ENCODE data around the gene MMP15.

DNA sequence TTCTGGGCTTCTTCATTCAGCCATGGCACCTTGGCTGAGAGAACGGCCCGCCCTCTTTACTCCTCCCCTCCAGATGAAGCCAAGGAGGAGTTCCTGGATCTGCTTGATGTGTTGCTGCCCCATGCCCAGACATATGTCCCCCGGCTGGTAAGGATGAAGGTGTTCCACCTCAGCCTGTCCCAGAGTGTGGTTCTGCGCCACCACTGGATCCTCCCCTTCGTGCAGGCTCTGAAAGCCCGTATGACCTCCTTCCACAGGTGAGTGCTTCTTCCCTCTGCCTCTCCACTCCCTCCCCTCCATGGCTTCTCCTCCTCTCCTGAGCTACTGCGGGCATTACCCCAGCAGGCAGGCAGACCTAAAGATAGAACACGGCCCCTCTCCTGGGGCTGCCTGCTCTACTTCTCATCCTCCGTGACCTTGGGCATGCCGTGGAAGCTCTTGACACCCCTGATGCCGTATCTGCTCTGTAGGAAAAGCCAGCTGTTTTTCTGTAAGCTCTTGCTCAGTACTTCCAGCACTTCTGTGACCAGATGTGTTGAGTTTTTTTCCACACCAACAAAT is 15.6 kb upstream of the MMP15 start:
- TF ChIP-seq POLR2A (IDR thresholded peaks at IDR 0.05; ENCODE audit: low read depth, low read length), result no peak
- TF ChIP-seq, protein P1, sequence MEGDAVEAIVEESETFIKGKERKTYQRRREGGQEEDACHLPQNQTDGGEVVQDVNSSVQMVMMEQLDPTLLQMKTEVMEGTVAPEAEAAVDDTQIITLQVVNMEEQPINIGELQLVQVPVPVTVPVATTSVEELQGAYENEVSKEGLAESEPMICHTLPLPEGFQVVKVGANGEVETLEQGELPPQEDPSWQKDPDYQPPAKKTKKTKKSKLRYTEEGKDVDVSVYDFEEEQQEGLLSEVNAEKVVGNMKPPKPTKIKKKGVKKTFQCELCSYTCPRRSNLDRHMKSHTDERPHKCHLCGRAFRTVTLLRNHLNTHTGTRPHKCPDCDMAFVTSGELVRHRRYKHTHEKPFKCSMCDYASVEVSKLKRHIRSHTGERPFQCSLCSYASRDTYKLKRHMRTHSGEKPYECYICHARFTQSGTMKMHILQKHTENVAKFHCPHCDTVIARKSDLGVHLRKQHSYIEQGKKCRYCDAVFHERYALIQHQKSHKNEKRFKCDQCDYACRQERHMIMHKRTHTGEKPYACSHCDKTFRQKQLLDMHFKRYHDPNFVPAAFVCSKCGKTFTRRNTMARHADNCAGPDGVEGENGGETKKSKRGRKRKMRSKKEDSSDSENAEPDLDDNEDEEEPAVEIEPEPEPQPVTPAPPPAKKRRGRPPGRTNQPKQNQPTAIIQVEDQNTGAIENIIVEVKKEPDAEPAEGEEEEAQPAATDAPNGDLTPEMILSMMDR (IDR thresholded peaks at IDR 0.05; ENCODE audit: extremely low read depth in 1 of 2, insufficient read depth in 1 of 2, low read depth in 1 of 2, low read length in 2 of 2), result no peak

Measured in endothelial cell of umbilical vein (primary cell).